GM18858 (cell line): Measurements from ENCODE around the gene RFTN1.

Experiments
- ATAC-seq: cut with Tn5 transposase; IDR thresholded peaks from one replicate; pipeline ENCODE4 v1.9.1; 2021; ENCODE audit not compliant: unreplicated experiment

Gene RFTN1

DNA sequence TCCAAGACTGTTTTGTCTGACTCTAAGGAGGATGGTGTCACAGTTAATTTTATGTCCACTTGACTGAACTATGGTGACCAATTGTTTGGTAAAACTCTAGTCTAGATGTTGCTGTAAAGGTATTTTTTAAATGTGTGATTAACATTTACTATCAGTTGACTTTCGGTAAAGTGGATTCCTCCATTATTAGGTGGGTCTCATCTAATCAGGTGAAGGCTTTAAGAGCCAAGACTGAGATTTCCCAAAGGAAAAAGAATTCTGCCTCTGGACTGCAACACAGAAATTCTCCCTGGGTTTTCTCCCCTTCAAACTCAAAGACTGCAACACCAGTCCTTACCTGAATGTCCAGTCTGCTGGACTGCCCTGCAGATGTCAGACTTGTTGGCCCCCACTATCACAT is 129.6 kb downstream of the RFTN1 start:
- no peak for ATAC-seq

DNA sequence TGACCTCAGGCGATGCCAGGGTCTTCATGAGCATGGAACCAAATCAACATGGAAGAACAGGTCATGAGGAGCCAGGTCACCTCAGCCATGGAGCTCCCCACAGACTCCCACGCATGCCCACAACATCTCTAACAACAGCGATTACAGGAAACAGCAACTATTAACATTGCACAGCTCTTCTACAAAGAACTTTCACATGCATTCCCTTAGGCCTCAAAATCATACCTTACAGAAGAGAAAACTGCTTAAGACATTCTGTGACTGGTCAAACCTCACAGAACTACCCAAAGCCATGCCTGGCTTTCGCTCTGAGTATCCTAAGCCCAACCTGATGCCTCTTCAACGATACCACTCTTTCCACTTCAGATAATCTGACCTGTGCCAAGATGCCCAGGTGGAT is 130.7 kb downstream of the RFTN1 start:
- peak; percentile 41 for ATAC-seq

DNA sequence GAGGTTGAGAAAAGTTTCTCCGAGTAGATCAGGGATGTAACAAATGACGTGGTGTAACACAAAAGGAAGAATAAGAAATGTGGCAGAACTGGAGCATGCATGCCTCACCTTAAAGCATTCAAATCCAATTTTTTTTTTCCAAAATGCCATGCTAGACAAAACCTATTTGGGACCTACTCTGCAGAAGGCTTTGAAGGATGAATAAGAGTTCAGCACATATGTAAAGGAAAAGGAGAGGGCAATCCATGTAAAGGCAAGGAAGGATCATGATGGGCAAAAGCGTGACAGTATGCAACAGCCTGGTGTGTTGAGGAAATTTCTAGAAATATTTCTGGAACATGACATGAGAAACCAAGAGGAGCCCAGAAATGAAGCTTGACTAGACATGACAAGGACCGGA is 132.1 kb downstream of the RFTN1 start:
- no peak for ATAC-seq

DNA sequence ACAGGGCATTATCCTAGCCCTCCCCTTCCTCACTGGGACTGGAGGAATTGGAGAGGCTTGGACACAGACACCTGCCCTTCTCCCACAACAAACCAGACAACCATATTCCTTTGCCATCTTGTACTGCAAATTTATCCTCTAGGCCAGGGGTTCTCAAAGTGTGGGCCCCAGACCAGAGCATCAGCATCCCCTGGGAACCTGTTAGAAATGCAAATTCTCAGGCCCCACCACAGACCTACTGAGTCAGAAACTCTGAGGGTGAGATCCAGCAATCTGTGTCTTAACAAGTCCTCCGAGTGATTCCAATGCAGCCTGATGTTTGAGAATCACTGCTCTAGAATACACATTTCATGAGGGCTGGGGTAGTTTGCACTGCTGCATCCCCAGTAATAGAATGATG is 133.1 kb downstream of the RFTN1 start:
- ATAC-seq: no peak

DNA sequence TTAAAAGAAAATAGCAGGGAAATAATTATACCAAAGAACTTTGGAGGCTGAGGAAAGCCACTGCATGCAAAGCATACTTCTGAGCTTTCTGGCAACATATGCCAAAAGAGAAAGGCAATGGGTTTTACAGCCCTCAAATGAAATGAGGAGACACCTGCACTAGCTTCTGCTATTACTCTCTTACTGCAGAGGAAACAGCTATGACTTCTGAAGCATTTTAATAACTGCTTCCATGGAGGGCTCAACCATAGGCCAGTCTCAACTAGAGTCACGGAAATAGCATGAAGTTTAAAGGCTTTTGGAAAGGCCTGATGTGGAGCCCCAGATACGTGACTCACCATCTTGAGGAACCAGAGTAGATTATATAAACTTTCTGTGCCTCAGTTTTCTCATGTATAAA is 133.7 kb downstream of the RFTN1 start:
- peak; percentile 29 for ATAC-seq

DNA sequence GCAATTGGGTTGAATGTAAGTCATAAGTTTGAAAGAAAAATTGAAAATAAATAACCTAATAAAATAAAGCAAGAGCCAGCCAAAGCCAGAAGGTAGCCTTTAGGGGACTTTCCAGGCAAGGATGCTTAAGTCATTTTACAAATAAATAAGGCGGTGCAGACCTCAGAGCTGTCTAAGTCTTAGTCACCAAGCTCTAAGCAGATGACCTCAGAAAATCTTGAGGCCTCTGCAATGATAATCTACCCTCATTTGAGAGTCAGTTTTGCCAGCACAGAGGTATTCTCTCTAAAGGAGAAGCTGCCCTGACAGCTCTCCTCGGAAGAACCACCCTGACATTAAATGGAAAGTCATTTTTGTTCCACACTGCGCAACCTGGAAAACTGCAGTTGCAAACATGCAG is 134.6 kb downstream of the RFTN1 start:
- ATAC-seq: peak; percentile 42

DNA sequence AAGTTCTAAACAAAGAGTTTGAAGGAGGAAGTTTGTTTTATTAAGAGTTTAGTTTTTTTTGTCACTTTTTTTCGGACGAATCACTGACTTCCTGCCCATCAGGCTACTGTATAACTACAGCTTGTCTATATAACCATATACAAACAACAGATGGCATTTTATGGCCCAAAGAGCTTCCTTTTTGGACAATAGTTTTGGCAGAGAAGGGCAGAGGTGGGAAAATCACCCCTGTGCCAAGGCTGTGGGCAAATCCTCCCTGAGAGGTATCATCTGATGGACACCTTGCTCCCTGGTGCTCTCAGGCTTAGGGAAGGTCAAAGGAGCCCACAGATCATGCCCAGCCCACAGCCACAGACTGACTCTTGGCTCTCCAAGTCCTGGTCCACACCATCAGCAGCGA is 135.1 kb downstream of the RFTN1 start:
- ATAC-seq: no peak

DNA sequence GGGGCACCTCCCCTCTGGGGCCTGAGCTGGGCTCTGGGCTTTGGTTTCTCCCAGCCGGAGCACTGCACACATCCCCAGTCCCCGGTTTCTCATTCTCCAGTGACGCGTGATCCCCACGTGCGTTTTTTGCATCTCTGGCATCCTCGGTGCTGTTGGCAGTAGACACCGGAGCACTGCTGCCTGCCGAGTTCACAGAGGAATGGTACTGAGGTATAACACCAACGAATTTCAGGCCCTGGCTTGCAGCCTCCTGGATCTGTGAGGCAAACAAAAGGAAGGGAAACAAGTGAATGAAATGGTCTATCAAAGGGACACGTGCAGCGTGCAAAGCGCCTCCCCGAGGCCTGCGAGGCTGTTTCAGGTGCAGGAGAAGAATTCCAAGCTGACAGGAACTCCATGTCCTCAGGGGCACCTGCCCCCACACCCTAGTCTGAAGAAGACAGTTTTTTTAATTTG is 135.6 kb downstream of the RFTN1 start:
- ATAC-seq: no peak

DNA sequence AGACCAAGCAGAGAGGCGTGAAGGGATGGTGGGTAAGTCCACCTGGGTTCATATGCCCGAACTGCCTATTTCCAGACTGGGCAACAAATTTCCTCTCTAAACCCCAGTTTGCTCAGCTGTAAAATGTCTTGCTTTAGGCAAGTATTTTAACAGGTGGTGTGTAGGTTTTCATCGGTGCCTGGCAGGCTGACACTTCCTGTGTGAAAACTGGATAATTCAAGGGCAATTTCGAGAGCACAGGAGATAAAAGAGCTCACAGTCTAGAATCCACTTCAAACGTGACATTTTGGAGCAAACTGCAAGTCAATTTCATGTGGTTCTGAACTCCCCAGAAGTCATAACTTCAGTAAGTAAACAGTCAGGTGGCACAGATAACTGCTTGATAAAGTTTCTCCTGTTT is 136.3 kb downstream of the RFTN1 start:
- no peak for ATAC-seq

DNA sequence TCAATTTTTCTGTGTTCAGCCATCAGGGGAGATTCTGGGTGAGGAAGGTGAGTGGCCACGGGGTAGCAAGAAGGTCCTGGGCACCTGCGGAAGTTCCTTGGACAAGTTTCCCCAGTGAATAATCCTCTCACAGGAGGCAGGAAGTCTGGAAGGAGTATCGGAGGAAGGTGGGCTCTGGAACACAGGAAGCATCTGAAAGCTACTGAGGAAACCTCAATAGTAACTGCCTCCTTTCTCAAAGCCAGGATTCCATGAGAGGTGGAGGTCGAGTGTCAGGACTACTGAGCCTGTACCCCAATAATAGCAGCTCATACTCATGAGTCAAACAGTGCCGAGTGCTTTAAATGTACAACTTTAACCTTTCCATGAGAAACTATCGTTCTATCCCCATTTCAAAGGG is 137.6 kb downstream of the RFTN1 start:
- ATAC-seq: no peak

DNA sequence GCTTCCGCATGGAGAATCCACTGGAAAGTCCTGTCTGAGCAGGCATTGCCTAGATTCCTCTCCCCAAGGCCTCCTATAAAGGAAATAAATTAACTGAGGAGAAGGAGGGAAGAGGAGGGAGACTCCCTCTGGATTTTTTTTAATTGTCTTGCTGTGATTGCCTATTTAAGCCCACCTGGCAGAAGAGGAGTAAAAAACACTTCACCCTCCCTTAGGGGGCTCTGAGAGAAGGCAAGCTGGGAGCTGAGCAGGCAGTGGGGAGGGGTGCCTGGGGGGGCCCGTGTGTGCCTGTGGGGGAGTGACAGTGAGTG is 138.6 kb downstream of the RFTN1 start:
- ATAC-seq: no peak

DNA sequence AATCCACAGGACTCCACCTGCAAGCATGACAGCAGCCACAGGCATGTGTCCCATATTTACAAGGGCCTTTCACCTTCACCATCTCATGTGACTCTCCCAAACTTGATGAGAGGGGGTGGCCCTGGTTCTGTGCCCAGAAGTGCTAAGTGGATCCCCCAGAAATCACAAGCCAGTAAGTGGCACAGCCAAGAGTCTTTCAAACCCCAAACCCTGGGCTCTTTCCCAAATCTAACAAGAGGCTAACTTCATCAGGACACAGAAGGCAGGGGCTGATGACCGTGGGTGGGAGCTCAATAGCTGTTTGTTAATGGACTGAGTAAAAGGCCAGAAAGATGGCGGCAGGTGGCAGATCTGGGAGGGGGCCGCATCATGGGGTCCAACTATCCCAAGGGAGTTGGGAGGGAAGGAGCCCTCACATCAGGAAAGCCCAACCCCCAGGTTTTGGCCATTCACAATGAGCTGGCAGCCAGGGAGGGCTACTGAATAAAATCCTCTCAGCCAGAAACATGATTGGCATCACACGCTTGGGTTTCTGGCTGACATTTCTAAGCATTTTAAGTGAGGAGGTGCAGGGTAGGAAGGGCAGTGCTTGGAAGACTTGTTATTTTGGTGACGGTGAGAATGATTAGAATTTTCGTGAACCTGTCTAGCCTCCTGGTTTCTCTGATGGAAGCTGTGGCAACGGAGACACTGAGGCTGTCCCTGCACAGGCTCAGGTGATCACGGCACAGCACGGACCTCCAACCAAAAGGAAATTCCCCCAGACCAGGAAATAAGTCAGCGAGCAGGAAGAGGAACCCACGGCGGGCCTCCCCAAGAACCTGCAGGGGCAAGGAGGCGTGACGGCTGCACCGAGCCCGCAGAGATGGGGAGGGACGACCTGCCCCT is 139.2 kb downstream of the RFTN1 start:
- no peak for ATAC-seq

DNA sequence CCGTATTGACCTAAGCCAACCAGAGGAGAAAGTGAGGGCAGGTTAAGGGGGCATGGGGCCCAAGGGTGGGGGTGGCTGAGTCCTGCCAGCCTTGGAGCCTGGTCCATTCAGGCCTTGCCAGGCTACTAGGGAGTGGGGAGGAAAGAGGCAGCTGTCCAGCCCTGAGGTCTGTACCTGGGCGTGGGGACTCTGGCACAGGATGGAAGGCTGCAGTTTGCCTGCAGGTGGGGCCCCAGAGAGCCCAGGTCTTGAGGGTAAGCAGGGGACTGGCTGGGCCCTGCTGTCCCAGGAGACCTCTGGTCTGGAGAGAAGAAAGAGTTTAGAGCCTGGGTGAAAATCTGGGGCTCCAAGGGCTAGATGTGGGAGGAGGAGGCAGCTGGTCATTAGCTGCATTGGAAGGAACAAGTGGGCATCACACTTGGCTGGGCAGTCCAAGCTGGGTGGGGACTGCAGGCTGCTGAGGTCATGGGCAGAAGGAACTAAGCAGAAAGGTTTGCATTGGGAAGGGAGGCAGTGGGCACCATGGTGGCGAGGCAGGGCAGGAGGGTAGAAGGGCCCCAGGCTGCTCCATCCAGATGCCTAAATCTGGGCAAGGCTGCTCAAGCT is 140.1 kb downstream of the RFTN1 start:
- ATAC-seq: no peak

DNA sequence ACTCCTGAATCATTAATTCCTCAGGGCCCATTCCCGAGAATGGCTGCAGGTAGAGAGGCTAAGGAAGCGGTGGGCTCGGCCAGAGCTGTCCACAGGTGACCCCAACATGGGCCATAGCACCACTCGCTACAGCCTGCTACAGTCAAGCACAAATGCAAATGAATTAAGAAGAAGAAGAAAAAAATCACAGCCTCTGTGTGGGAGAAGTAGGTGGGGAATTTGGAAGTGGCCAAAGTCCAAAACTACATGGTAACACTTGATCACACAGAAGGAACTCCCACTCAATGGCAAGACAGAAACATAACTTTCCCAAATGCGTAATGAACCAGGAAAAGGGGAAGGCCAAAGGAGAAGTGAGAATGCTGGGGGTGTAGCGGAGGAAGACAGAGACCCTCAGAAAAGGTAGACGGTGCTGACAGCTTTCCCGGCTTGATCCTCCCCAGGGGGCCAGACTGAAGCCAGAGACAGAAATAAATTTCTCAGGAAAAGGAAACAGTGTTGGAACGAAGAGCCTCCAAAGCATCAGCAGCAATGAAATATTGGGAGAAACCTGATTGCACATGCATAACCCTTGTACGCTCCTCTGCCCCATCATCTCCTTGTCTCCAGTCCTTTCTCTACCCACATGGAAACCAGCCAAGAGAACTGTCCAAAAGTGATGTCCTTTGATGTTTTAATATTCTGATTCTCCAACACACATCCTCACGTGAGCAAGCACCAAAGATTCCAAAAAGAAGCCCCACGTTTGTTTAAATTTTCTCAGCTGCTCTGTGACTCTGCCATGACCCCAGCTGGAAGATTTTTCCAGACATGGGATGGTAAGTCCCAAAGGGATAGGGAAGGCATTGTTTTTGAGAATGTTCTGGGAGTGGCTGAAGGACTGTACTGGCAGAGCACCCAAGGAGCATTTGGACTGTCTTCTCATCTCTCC is 140.9 kb downstream of the RFTN1 start:
- ATAC-seq: peak; percentile 27

DNA sequence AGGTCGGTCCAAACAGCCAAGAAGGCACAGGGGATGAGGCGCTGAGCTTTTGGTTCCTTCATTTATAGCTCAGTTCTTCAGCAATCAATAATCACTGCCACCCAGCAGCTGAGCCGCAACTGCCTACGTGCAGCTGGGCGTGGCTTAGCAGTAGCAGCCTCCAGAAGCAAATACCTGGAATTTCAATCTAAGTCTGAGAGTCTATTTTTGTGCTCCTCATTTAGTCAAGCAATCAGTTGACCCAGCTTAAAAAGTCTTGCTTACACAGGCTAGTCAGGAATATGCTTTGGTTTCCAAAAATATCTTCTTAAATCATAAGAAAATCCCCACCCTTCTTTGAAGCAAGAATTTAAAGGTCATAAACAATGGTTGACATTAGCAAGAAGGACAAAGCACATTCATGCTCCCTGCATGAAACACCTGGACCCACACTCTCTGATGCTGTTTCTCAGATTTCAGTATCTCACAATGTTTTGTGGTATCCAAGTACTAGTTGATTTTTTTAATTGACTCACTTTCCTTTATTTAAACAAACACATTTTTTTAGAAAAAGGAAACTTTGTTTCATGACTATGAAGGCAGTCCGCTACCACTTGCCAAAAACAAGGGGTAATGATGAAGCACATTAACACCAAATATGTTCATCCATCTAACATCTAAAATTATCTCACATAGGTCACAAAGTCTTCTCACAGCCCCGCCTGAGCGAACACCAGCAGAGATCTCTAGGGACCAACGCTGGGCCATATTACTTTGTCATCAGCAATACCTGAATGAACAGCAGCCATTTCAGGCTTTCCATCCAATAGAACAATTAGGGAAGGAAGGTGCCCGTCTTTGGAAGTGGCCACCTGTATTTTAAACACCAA is 142.4 kb downstream of the RFTN1 start:
- ATAC-seq: peak; percentile 25

DNA sequence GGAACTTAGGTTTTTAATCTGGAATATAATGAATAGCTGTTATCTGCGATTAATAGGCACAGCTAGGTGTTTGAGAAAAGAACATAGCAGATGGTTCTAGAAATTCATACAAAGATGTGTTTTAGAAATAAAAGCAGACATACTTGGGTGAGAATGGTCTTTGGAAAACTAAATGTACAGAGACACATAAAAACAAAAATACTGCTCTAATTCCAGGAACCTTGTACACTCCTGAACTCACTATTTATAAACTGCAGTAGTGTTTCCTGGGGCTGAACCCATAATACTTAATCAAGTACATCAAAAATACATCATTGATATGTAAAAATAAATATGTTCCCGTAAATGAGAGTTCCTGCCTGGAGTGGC is 143.0 kb downstream of the RFTN1 start:
- no peak for ATAC-seq

DNA sequence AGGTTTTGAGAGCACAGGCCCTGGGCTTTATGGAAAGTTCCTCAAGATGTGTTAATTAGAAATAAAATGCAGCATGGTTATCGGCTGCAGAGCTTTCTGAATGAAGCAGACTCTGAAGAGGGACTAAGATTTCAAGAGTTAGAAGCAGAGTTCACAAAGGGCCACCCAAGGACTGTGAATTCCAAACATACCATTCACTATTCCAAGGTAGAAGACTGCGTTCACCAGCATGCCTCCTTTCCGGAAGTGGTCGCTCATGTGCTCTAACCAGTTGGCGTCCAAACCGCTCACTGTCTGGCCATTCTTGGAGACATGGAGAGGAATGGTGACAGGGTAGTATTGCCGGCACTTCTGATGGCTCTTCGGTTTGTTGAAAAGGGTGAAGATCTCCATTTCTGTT is 143.6 kb downstream of the RFTN1 start:
- ATAC-seq: no peak

DNA sequence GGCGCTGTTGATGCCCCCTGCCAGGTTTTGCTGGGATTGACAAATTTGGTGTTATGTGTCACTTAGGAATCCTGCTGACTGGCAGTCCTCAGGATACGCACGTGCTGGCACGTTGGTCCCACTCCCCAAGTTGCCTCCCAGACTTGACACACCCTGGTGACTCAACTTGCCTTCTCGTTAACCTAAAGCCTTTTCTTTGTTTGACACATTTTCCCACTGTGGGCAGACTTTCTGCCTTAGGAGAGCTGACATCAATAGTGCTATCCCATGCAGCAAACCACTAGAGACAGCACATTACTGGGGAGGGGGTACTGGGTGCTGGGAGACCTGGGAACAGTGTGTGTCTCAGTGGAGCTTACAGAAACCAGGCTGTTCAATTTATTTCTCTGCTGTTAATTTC is 144.2 kb downstream of the RFTN1 start:
- ATAC-seq: no peak

DNA sequence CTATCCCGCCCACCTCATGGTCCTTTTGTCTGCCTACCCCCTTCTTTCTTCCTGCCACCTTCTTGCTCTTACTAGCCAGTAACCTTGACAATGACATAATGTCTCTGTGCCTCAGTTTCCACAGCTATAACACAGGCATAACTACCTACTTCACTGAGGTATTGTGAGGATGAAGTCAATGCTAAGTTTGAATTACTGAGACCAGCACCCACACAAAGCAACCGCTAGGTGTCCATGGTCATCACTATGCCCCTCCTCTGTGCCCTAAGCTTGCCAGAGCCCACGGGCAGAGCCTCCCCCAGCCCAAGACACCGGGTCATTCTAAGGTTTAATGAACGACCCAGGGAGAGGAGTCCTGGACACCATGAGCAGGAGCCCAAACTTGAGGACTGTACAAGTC is 146.9 kb downstream of the RFTN1 start:
- ATAC-seq: no peak

DNA sequence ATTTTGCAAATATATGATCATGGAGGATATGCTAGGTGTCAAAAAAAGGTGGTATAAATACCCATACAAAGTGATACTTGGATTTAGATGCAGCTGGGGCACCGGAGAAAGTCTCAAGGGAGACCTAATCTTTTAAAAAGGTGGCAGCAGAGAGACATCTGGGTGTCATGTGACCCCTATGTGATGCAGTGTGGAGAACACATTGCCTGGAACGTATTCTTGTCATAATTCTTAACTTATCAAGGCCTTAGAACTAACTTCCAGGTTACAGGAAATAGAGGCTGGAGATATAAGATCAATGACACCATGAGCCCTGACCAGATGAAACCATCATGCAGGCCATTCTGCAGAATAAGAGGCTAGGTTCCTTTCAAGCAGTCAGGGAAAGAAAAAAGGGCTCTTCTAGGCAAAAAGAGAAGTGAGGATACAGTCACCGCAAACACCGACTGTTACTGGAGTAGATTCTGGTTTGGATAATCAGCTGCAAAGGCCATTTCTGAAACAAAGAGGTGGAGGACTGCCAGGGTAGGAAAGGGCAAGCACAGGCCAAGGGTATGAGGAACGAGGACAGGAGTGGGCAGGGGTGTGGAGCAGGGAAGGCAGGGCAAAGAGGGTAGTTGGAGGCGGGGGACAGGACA is 147.9 kb downstream of the RFTN1 start:
- no peak for ATAC-seq
